ENCODE results near the gene WDR37.

- no peak for TF ChIP-seq CTCF (IDR thresholded peaks at IDR 0.05; ENCODE audit: low read length)
- TF ChIP-seq EZH2 (IDR thresholded peaks at IDR 0.05; ENCODE audit: borderline replicate concordance, low read length), result no peak
These were observed 12.6 kb upstream of the WDR37 start for GRCh38 chr10:1043532-1043995.

Measured in OCI-LY1 (cell line).